ENCODE data around the gene SRSF3.

The SRSF3 gene

GRCh38 chr6:36594029-36594815, at the start of gene SRSF3 (continued):
- TF ChIP-seq PATZ1 (tag by site-specific recombination; IDR thresholded peaks at IDR 0.05) (peak; percentile 78; the same call in 1 of the 2 replicates), ZNF626 (tag by site-specific recombination; IDR thresholded peaks at IDR 0.05) (no peak), ZNF629 (tag by site-specific recombination; IDR thresholded peaks at IDR 0.05) (peak; percentile 92), PRDM6 (tag by site-specific recombination; IDR thresholded peaks at IDR 0.05) (no peak), ZNF776 (tag by site-specific recombination; IDR thresholded peaks at IDR 0.05; ENCODE audit: borderline replicate concordance) (no peak), ZNF175 (tag by site-specific recombination; IDR thresholded peaks at IDR 0.05) (no peak), ZBTB7A (tag by site-specific recombination; IDR thresholded peaks at IDR 0.05; ENCODE audit: low read depth) (peak; percentile 91; the same call in 1 of the 2 replicates), SP3 (tag by site-specific recombination; IDR thresholded peaks at IDR 0.05) (no peak; the same call in none of the 2 replicates), TCF7L2 (IDR thresholded peaks at IDR 0.05; ENCODE audit: borderline replicate concordance, low read depth, low read length) (0 out of 2 replicates have a peak, but pooled peaks have one; percentile 42), ZNF433 (tag by site-specific recombination; IDR thresholded peaks at IDR 0.05; ENCODE audit: low read depth) (no peak), ZNF202 (tag by site-specific recombination; IDR thresholded peaks at IDR 0.05; ENCODE audit: borderline replicate concordance) (no peak), ZFP69B (tag by site-specific recombination; IDR thresholded peaks at IDR 0.05) (peak; percentile 51; the same call in 1 of the 2 replicates), ZNF239 (tag by site-specific recombination; IDR thresholded peaks at IDR 0.05) (no peak), ZNF426 (tag by site-specific recombination; IDR thresholded peaks at IDR 0.05) (no peak), YY1 (tag by site-specific recombination; IDR thresholded peaks at IDR 0.05) (peak; percentile 99), ZFP41 (tag by site-specific recombination; IDR thresholded peaks at IDR 0.05; ENCODE audit: borderline replicate concordance) (no peak), ZNF148 (tag by site-specific recombination; IDR thresholded peaks at IDR 0.05; ENCODE audit: borderline replicate concordance) (no peak), ZNF398 (tag by site-specific recombination; IDR thresholded peaks at IDR 0.05) (no peak), ZNF585B (tag by site-specific recombination; IDR thresholded peaks at IDR 0.05) (no peak), PRDM2 (tag by site-specific recombination; IDR thresholded peaks at IDR 0.05; ENCODE audit: borderline replicate concordance) (no peak), ZNF571 (tag by site-specific recombination; IDR thresholded peaks at IDR 0.05) (no peak), ZNF707 (tag by site-specific recombination; IDR thresholded peaks at IDR 0.05) (no peak), SALL2 (tag by site-specific recombination; IDR thresholded peaks at IDR 0.05; ENCODE audit: borderline replicate concordance) (no peak)
